Large intestine (tissue), 12 donors: ENCODE results near the gene ACOT8. TPM values are rescaled to one million over a fixed set of nuclear protein-coding genes. Genes with fewer than 3 reads are reported as not detected.
"Not testable (repeated sequence)": the region's sequence is repeated elsewhere in the genome, so short reads cannot be mapped to it uniquely, and the experiment has no call there.

Experiments used
- DNase-seq, 2 donors: peaks; one replicate each; pipeline versions ENCODE4 v3.0.0 to v3.0.0-alpha.2; 2013
- H3K27ac ChIP-seq: one replicate; pipeline ENCODE4 v1.5.1; 2013; ENCODE audit warnings: low read length
- H3K27me3 ChIP-seq: 2 replicates; pipeline ENCODE4 v1.6.1; 2013; ENCODE audit warnings: low read length; ENCODE audit not compliant: control insufficient read depth, insufficient read depth
- H3K36me3 ChIP-seq: 2 replicates; pipeline ENCODE4 v1.6.1; 2013; ENCODE audit warnings: low read length; ENCODE audit not compliant: control insufficient read depth, insufficient read depth
- H3K4me1 ChIP-seq: one replicate; pipeline ENCODE4 v1.6.1; 2013; ENCODE audit warnings: low read length; ENCODE audit not compliant: control insufficient read depth, insufficient read depth
- H3K4me3 ChIP-seq: one replicate; pipeline ENCODE4 v1.5.1; 2013; ENCODE audit warnings: low read length
- H3K9me3 ChIP-seq: one replicate; pipeline ENCODE4 v1.6.1; 2013; ENCODE audit warnings: mild to moderate bottlenecking, low read depth, low read length, moderate library complexity; ENCODE audit not compliant: control insufficient read depth
- WGBS: methylation state at CpG from one replicate; pipeline ENCODE4 v1.1.5; 2013; ENCODE audit warnings: low lambda C conversion rate; ENCODE audit not compliant: insufficient coverage; 5-methylcytosine and 5-hydroxymethylcytosine counted together
- long read RNA-seq, 11 donors: transcript quantifications; one replicate each; lab custom pipeline, GENCODE V29; 2026
- polyA plus RNA-seq: library from polyadenylated mRNA; unstranded; fragments of 120-200 nt; gene quantifications from one replicate; pipeline ENCODE4 v1.2.1, GENCODE V29; 2013

ACOT8 gene
- polyA plus RNA-seq, result 26.5 TPM
- long read RNA-seq, donor 1, transcript ACOT8-201 (6 exons, 1,168 nt), result major isoform, 7 of 10 reads
- long read RNA-seq, donor 1, partial matches to known transcripts, result 0 of 10 reads
- long read RNA-seq, donor 1, other reads (novel, unspliced or antisense), result 0 of 10 reads
- long read RNA-seq, donor 2, transcript ACOT8-201 (6 exons, 1,168 nt), result major isoform, 13 of 17 reads
- long read RNA-seq, donor 2, partial matches to known transcripts, result 0 of 17 reads
- long read RNA-seq, donor 2, other reads (novel, unspliced or antisense), result 0 of 17 reads
- long read RNA-seq, donor 3, transcript ACOT8-201 (6 exons, 1,168 nt), result major isoform, 10 of 13 reads
- long read RNA-seq, donor 3, partial matches to known transcripts, result 0 of 13 reads
- long read RNA-seq, donor 3, other reads (novel, unspliced or antisense), result 0 of 13 reads
- long read RNA-seq, donor 4, result 0 reads
- long read RNA-seq, donor 5, transcript ACOT8-201 (6 exons, 1,168 nt), result major isoform, 5 of 394 reads
- long read RNA-seq, donor 5, partial matches to known transcripts, result 368 of 394 reads
- long read RNA-seq, donor 5, other reads (novel, unspliced or antisense), result 15 of 394 reads
- long read RNA-seq, donor 6, transcript ACOT8-201 (6 exons, 1,168 nt), result major isoform, 9 of 175 reads
- long read RNA-seq, donor 6, partial matches to known transcripts, result 165 of 175 reads
- long read RNA-seq, donor 6, other reads (novel, unspliced or antisense), result 0 of 175 reads
- long read RNA-seq, donor 7, partial matches to known transcripts, result 0 of 4 reads
- long read RNA-seq, donor 7, other reads (novel, unspliced or antisense), result 0 of 4 reads
- long read RNA-seq, donor 8, transcript ACOT8-201 (6 exons, 1,168 nt), result major isoform, 13 of 1,589 reads
- long read RNA-seq, donor 8, partial matches to known transcripts, result 1,248 of 1,589 reads
- long read RNA-seq, donor 8, other reads (novel, unspliced or antisense), result 325 of 1,589 reads
- long read RNA-seq, donor 9, transcript ACOT8-201 (6 exons, 1,168 nt), result major isoform, 8 of 2,046 reads
- long read RNA-seq, donor 9, partial matches to known transcripts, result 1,779 of 2,046 reads
- long read RNA-seq, donor 9, other reads (novel, unspliced or antisense), result 255 of 2,046 reads
- long read RNA-seq, donor 10, transcript ACOT8-201 (6 exons, 1,168 nt), result major isoform, 10 of 988 reads
- long read RNA-seq, donor 10, partial matches to known transcripts, result 702 of 988 reads
- long read RNA-seq, donor 10, other reads (novel, unspliced or antisense), result 272 of 988 reads
- long read RNA-seq, donor 11, partial matches to known transcripts, result 0 of 4 reads
- long read RNA-seq, donor 11, other reads (novel, unspliced or antisense), result 0 of 4 reads

- peaks cover 15% of the 10 kb centered on the region for H3K36me3 ChIP-seq
- no peaks in the 10 kb centered on the region for H3K9me3 ChIP-seq
- peak within 1 kb of the TSS; percentile 78 for H3K4me3 ChIP-seq
- peak; percentile 99 to 100 for DNase-seq
- H3K27ac ChIP-seq, result peak within 1 kb of the TSS; percentile 83
- no peaks in the 10 kb centered on the region for H3K27me3 ChIP-seq
- no CpG with 5 or more reads among the region's 36 CpGs for WGBS
- H3K4me1 ChIP-seq, result peaks cover 28% of the 10 kb centered on the region
Observed at GRCh38 chr20:45857114-45857881, at the start of gene ACOT8, which contains the start of gene ZSWIM3. Gene ACOT8, minus strand, starts transcription at chr20:45857392. Its CDS starts 77 bp downstream, at chr20:45857315. Gene ZSWIM3, plus strand, starts transcription at chr20:45857614. Its CDS starts 212 bp downstream, at chr20:45857826.

DNA sequence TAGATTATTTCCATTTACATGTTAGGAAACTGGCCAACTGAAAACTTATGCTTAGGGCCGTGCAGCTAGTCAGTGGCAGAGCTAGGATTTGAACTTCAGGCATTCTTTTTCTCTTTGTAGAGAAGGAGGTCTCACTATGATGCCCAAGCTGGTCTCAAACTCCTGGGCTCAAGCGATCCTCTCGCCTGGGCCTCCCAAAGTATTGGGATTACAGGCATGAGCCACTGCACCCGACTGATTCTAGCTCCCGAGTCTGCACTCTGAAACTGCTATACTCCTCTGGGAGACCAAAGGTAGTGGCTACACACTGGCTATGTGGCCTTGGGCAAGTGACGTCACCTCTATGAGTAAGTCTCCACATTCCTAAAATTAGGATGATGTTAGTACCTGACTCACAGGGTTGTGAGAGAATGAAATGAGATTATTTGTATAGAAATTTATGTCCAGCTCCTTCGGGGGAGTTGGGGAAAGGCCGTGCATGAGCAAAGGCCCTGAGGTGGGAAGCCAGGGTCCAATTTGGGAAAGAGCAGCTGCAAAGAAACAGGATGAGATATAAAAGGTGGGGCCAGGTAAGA, 48.4 kb upstream of the ACOT8 start:
- H3K36me3 ChIP-seq, result peaks cover 12% of the 10 kb centered on the region

DNA sequence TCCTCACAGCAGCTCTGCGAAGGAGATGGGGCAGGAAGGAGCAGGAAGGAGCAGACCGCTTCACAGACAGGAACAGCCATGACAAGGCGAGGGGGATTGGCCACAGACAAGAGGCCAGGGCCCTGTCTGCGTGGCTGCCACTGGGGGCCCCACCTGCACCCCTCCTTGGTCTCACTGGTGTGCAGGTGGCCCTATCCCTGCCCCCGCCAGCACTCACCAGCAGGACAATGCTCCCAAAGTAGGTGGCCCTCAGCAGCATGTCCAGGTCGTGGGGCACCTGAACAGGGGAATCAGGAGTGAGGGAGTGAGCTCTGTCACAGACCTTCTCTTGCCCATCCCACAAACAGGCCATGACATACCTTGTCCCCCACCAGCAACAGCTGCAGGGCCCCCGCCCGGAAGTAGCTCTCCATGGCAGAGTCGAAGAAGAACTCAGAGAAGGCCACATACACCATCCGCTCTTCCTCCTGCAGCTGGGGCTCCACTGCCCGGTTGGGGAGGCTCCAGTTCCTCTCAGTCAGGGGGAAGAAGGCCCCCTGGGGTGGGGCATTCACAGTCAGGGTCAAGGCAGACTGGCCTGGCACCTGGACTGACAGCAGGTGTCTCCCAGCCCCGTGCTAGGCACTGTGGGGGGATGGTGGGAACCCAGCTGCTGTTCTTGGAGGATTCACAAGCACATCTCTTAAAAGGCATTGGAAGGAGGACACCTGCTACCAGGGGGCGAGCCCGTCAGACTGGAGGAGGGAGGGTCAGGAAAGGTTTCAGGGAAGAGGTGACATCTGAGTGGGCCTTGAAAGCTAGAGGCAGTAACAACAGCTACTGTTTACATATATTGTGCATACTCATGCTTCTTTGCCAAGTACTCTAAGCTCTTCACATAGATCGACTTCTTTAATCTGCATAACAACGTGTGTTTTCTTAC, 47.7 kb upstream of the ACOT8 start:
- Histone ChIP-seq H3K9me3 (no peaks in the 10 kb centered on the region), H3K27me3 (no peaks in the 10 kb centered on the region), H3K4me1 (no peaks in the 10 kb centered on the region), H3K4me3 (no peak overlapping the region), H3K36me3 (peaks cover 16% of the 10 kb centered on the region), H3K27ac (no peak overlapping the region)
- DNase-seq, result no peak
- 90% methylated on average over 2 of the region's 16 CpGs for WGBS

More for the DNA sequence above, 48.4 kb upstream of the ACOT8 start:
- Histone ChIP-seq H3K27ac (no peak overlapping the region), H3K4me3 (no peak overlapping the region), H3K9me3 (no peaks in the 10 kb centered on the region), H3K27me3 (no peaks in the 10 kb centered on the region), H3K4me1 (no peaks in the 10 kb centered on the region)
- WGBS, result 92% methylated on average over 2 of the region's 8 CpGs
- DNase-seq, result no peak

GRCh38 chr20:45902199-45902701, 45.1 kb upstream of the ACOT8 start:
- DNase-seq, result no peak
- WGBS, result no CpG with 5 or more reads among the region's 14 CpGs
- Histone ChIP-seq H3K4me1 (no peaks in the 10 kb centered on the region), H3K4me3 (no peak overlapping the region), H3K27me3 (no peaks in the 10 kb centered on the region), H3K9me3 (no peaks in the 10 kb centered on the region), H3K27ac (no peak overlapping the region), H3K36me3 (peaks cover 34% of the 10 kb centered on the region)

DNA sequence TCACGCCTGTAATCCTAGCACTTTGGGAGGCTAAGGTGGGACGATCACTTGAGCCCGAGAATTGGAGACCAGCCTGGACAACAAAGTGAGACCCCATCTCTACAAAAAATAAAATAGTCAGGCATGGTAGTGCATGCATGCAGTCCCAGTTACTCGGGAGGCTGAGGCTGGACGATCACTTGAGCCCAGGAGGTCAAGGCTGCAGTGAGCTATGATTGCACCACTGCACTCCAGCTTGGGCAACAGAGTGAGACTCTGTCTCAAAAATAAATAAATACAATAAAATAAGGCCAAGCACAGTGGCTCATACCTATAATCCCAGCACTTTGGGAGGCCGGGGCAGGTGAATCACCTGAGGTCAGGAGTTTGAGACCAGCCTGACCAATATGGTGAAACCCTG, 44.1 kb upstream of the ACOT8 start:
- peaks cover 43% of the 10 kb centered on the region for H3K36me3 ChIP-seq
- H3K9me3 ChIP-seq, H3K27ac ChIP-seq, H3K4me3 ChIP-seq, H3K4me1 ChIP-seq, H3K27me3 ChIP-seq, DNase-seq: not testable (repeated sequence)
- 100% methylated on average over 2 of the region's 6 CpGs for WGBS

- no peak for DNase-seq
- Histone ChIP-seq H3K36me3 (peaks cover 61% of the 10 kb centered on the region), H3K9me3 (no peaks in the 10 kb centered on the region), H3K4me1 (peaks cover 4% of the 10 kb centered on the region), H3K27me3 (no peaks in the 10 kb centered on the region), H3K4me3 (no peak overlapping the region), H3K27ac (no peak overlapping the region)
- WGBS, result no CpG with 5 or more reads among the region's 13 CpGs
Observed at GRCh38 chr20:45899046-45899835, 42.0 kb upstream of the ACOT8 start.

DNA sequence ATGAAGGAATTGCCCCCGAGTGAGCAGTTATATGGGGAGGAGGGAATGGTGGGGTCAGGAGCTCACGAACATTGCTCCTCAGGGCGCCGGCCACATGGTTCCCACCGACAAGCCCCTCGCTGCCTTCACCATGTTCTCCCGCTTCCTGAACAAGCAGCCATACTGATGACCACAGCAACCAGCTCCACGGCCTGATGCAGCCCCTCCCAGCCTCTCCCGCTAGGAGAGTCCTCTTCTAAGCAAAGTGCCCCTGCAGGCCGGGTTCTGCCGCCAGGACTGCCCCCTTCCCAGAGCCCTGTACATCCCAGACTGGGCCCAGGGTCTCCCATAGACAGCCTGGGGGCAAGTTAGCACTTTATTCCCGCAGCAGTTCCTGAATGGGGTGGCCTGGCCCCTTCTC, 41.1 kb upstream of the ACOT8 start:
- H3K27me3 ChIP-seq, result no peaks in the 10 kb centered on the region
- peaks cover 69% of the 10 kb centered on the region for H3K36me3 ChIP-seq
- no peak for DNase-seq
- H3K27ac ChIP-seq, result no peak overlapping the region
- H3K4me1 ChIP-seq, result peaks cover 11% of the 10 kb centered on the region
- no peak overlapping the region for H3K4me3 ChIP-seq
- no peaks in the 10 kb centered on the region for H3K9me3 ChIP-seq
- no CpG with 5 or more reads among the region's 12 CpGs for WGBS

DNA sequence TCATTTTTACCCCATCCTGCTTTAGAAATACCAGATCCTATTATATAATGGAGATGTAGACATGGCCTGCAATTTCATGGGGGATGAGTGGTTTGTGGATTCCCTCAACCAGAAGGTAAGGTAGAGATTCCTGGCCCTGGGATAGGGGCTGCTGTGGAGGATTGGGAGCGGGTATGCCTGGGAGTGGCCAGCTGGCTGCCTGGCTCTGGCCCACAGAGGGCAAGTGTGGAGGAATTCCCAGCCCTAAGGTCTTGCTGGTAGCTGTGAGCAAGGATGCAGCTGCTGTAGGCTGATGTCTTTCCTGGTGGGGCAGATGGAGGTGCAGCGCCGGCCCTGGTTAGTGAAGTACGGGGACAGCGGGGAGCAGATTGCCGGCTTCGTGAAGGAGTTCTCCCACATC, 40.5 kb upstream of the ACOT8 start:
- WGBS, result no CpG with 5 or more reads among the region's 7 CpGs
- Histone ChIP-seq H3K4me3 (no peak overlapping the region), H3K27me3 (no peaks in the 10 kb centered on the region), H3K9me3 (no peaks in the 10 kb centered on the region), H3K4me1 (peaks cover 15% of the 10 kb centered on the region), H3K27ac (no peak overlapping the region), H3K36me3 (peaks cover 75% of the 10 kb centered on the region)
- no peak for DNase-seq
